HG03457 (cell line): ENCODE data around the gene TRAPPC3.
"Not testable (repeated sequence)": the region's sequence is repeated elsewhere in the genome, so short reads cannot be mapped to it uniquely, and the experiment has no call there.

Source experiments
- ATAC-seq: cut with Tn5 transposase; IDR thresholded peaks from one replicate; pipeline ENCODE4 v1.9.1; 2021; ENCODE audit warnings: moderate number of reproducible peaks; ENCODE audit not compliant: unreplicated experiment

Gene TRAPPC3

DNA sequence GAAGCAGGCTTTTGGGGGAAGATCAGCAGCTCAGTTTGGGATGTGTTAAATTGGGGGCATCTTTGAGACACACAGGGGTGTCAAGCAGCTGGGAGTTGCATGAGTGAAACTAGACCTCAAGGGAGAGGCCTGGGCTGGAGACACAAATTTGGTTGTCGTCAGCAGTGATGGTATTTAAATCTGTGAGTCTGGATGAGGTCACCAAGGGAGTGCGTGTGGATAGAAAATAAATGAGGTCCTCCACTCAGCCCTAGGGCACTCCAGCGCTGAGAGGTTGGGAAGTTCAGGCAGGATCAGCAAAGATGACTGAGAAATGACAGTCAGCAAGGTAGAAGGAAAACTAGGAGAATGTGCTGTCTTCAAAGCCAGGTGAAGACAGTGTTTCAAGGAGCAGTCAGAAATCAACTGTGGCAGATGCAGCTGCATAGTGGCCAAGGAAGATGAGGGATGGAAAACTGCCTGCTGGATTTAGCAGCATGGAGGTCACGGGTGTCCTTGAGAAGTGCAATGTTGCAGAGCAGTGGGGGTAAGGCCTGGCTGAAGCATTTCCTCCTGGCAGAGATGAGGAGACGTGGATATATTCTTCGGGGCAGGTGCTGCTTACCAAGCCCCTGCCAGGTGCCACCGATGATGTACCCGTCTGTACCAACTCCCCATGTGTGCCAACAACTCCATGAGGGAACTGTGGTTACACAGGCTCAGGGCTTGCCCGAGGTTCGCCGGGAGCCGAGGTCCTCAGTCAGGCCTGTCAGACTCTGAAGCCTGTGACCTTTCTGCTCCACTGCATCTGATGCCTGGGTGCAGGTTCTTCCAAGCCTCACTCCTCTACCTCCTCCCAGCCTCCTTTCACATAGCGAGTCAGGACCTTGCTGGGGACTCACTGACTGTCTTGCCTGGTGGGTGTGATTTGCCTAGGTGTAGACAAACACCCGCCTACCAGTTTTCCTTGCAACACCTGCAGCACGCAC lies 17.9 kb upstream of the TRAPPC3 start:
- no peak for ATAC-seq

DNA sequence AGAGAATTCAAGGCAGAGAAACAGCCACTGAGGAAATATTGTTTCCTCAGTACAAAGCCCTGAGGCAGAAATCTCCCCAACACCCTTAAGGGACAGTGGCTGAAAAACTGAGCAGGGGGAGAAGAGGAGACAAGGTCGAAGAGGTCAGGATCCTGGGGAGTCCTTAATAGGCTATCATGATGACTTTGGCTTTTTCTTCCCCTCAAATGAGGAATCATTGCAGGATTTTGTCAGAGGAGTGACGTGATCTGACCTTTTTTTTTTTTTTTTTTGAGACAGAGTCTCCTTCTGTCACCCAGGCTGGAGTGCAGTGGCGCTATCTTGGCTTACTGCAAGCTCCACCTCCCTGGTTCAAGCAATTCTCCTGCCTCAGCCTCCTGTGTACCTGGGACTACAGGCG lies 16.9 kb upstream of the TRAPPC3 start:
- no peak for ATAC-seq

DNA sequence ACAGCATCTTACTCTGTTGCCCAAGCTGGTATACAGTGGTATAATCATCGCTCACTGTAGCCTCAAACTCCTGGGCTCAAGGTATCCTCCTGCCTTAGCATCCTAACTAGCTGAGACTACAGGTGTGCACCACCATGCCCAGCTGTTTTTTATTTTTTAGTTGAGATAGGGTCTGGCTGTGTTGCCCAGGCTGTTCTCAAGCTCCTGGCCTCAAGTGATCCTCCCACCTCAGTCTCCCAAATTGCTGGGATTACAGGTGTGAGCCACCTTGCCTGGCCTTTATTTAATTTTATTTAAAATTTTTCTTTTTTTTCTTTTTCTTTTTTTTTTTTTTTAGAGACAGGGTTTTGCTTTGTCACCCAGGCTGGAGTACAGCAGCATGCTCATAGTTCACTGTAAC lies 15.9 kb upstream of the TRAPPC3 start:
- ATAC-seq, result no peak

DNA sequence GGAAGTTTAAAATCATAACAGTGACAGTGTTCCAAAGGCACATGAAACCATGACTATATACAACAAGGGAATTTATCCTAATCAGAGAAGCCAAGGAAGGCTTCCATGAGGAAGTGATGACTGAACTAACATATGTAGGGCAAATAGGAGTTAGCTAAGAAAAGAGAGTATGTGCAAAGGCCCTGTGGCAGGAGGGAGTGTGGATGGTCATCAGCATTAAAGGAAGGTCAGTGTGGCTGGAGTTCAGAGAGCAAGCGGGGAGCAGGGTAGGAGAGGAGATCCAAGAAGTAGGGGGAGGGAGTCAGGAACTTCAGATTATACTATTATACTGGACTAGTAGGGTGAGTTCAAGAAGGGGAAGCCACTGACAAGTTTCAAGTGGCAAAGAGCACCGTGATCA lies 15.1 kb upstream of the TRAPPC3 start:
- ATAC-seq, result no peak

DNA sequence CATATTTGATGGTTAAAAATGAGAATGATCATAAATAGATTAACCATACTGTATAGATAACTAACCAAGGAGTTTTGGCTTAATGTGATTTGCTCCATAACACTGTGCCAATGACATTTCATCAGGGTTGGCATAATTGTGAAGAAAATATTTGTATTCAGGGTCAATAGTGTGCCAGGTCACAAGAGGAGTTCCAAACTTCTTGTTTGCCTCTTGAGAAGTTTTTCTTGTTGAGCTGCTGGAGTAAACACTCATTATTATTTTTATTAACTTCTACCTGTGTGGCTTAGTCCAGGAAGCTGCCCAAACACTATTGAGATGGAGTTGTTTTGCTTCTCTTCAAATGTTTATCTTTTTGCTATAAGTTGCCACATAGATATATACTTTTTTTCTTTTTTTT lies 14.1 kb upstream of the TRAPPC3 start:
- ATAC-seq, result no peak

DNA sequence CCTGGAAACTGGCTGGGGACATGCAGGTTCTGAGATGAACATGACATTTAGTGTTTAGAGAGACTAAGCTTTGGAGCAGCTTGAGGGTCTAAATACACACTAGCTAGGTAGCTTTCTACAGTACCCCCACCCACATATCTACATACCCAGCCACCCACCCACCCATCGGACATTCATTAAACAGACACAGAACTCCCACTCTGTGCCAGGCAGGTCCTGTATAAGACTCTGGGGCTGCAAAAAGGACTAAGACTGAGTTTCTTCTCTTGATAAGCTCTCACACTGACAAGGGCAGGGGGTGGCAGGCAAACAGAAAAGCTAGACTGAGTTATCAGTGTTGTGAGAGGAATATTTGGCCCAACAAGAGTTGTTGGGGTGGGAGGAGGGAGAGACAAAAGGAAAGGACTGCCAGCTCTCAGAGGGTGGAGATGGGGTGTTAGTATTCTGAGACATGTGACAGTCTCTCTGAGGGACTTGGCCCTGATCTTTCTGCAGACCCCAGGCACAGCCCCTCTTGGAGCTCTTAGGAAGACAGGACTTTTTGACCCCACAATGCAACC lies 13.5 kb upstream of the TRAPPC3 start:
- ATAC-seq, result no peak

DNA sequence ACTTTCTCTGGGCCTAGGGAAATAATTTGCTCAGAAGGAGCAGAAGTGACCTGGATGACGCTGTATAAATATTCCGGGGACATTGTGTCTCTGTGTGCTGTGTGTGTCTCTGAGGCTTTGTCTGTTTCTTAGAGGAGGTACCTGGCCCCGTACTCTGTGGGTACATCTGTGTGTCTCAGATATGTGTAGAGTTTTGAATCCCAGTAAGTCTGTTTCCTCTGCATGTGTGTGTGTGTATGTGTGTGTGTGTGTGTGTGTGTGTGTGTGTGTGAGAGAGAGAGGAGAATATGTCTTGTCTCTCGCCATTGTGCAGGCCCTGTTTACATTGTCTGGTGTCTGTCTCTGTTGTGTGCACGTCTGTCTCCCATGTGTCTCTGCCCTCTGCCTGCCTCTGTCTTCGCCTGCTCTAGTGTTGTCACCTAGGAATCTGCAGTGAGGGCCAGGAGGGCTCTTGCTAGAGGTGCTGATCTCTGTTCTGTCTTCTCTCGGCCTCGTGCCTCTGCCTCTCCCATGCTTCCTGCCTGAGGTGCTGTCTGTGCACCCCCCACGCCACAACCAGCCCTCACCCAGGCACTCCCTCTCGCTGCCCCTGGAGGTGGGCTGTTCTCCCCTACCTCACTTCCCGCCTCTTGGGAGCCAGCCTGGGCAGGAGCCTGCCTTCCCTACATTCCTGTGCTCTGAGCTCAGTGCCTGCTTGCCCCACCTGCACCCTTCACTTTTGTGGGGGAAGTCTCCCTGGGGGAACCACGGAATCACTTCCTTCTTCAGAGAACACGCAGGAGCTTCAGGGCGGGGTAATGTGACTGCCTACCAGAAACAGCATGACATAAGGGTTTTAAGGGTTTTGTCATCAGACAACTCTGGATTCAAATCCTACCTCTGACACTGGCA lies 12.6 kb upstream of the TRAPPC3 start:
- no peak for ATAC-seq

DNA sequence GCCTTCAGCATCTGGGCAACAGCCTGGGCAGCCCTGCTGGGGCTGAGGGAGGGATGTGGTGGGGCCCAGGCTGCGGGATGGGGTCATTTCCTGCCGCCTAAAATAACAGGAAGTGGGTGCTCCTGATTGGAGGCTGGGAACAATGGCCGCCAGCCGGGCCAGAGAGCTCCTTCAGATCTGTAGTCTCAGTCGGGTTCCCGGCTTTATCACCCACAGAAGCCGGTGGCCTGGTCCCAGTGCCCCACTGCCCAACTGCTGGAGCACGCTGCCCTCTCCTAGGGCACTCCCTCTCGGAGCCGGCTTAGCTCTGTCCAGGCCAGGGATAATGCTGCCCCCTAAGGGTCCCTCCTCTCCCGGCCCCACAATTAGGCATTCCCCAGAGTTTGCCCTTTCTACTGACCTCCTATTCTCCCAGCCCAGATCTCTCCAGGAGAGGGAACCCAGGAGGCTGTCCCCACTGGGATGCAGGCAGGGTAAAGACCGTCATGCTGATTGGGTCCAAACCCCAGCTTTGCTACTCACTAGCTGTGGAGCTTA lies 11.7 kb upstream of the TRAPPC3 start:
- no peak for ATAC-seq

DNA sequence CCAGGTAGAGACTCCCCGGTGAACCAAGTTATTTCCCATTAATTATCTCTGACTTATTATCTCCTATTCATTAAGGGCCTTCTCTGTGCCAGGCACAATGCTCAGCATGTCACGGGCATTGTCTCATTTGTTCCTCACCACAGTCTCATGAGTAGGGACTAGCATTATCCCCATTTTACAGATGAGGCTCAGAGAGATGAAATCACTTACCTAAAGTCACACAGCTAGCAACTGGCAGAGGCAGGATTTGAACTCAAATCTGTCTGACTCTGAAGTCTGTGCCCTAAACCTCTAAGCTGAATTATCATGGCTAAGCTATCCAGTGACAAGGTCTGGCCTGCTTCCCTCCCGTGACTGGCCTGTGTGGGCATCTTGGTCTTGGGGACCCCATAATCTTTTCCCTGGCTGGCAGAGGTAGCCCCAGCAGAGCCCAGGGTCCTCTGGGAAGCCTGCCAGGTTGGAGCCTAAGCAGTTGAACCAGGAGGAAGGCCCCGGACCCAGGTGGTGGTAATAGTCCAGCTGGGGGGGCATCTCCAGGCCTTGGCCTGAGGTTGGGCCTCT lies 11.2 kb upstream of the TRAPPC3 start:
- no peak for ATAC-seq

DNA sequence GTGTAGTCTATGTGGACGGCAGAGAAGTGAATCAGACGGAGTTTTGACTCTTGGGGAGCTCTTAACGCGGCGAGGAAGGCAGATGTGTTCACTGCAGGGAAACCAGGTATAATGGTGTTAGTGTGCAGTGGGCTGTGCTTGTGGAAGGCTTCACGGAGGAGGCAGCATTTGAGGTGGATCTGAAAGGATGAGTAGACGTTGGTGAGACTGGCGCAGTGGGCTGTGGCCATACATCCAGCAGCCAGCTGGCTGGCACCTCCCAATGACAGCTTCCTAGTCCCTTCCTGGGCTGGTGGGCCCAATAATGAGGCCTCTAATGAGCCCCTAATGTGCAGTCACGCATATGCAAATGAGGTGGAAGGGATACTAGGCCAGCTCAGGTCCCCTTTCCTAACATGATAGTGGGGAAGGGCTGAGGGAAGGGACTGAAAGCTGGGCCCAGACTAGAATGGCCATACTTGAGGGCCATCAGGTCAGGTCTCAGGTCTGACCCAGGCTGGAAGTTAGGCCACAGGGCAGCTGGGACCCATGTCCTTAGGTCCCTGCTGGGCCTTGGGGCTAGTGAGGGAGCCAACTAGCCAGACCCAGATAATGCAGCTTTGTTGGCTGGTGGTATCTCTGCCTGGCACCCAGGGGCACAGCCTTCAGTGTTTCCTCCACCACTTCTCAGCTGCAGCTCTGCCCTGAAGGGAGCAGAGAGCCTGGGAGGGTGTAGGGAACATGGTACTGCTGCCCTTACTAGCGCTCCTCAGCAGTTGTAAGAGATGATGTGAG lies 10.5 kb upstream of the TRAPPC3 start:
- no peak for ATAC-seq

DNA sequence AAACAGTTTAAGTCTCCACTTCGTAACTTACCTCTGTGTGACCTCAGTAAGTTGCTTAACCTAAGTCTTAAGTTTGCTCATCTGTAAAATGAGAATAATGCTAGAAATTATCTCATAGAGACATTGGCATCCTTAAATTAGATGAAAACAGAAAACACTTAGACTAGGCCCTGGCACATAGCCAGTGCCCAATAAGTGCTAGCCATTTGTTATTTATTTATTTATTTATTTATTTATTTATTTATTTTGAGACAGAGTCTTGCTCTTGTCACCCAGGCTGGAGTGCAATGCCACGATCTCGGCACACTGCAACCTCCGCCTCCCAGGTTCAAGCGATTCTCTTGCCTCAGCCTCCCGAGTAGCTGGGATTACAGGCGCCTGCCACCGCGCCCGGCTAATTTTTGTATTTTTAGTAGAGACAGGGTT lies 9.6 kb upstream of the TRAPPC3 start:
- ATAC-seq, result not testable (repeated sequence)

DNA sequence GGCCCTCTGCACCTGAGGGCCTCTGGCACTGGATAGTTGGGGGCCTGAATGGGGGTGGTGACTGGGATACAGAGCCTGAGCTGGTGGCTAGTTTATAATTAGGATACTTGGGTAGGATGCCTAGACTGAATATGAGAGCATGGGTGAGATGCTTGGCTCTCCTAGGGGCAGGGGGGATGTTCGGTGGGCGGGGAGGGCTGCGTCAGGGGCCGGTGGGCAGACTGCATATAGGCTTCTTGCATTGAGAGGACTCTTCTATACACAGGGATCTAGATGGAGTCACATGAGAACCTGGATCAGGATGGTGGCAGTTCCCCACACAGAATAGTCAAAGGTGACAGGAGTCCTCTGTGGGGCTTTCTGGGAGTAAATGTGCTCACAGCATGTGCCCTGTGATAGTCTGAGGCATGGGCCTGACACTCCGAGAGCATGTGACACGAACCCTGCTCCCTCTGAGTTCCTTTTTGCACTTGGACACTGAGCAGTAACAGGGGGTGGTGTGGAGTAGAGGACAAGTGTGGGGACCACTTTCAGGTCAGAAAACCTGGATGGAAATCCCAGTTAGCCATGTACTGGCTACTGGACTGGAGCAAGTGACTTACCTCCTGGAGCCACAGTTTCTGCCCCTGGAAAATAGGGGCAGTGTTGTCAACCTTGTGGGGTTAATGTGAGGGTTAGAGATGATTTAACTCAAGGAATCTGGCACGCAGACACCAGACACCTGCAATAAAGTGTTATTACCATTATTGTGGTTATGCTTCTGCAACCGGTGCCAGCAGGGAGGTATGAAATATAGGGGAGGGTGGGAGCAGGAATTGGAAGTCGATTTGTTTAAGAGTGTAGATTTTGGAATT lies 8.9 kb upstream of the TRAPPC3 start:
- no peak for ATAC-seq

DNA sequence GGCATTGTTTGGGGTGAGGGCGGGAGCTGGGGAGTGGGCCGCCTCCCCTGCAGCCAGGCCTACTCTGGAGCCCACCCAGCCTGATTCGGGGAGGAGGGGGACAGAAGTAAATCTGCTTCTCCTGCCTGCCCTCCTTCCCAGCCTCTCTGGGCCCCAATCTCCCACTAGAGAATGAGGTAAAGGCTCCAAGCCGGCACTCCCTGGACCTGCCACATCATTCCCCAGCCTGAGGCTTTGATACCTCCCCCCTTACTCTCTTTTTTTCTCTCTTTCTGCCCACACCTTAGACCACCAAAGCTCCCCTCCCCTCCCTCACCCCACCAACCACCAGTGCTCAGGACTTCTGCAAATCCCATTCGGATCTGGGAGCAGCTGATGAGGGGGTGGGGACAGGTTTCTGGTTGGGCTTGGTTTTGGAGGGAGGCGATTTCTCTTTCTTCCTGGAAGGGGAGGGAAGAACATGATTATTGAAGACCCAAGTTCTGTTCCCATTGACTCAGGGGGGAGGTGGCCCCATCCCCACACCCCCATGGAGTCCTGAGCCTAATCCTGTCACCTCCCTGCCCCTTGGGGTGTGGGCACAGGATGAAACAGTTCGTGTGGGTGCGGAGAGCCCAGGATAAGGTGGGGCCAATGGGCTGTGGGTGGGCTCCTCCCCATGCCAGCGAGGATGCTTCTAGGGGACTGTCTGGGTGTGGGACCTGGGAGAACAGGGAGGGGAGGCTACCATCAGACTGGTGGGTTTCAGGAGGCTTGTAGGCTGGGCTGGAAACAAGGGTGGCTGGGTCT lies 8.0 kb upstream of the TRAPPC3 start:
- ATAC-seq, result no peak

DNA sequence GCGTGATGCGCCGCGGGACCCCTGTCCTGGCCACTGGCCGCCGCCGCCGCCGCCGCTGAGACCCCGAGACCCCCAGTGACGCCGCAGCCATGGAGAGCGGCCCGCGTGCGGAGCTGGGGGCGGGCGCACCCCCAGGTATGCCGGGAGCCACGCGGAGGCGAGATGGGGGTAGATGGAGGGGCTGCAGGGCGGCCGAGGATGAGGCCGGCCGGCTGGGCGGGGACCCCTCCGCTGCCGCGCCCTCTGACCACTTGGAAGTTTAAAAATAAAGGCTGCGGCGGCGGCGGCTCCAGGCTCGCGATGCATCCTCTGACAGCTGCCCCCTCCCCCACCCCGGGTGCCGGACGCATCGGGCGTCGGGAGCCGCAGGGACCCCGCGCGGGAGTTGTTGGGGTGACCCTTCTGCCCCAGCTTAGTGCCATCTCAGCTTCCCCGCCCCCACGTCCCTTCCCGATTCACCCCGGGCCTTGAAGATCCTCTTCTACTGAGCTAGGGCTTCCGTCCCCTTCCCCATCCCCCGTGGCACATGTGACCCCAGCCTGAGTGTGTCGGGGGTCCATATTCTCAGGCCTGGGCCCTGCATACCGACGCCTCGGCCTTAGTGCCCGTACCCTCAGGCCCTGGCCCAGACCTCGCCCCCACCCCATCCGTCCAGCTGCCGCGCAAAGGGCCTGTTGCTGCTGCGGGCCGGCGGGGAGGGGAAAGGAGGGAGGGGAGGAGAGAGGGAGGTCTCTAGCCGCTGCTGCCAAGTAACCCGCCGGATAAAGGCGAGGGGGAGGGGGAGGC lies 7.2 kb upstream of the TRAPPC3 start:
- ATAC-seq, result no peak

DNA sequence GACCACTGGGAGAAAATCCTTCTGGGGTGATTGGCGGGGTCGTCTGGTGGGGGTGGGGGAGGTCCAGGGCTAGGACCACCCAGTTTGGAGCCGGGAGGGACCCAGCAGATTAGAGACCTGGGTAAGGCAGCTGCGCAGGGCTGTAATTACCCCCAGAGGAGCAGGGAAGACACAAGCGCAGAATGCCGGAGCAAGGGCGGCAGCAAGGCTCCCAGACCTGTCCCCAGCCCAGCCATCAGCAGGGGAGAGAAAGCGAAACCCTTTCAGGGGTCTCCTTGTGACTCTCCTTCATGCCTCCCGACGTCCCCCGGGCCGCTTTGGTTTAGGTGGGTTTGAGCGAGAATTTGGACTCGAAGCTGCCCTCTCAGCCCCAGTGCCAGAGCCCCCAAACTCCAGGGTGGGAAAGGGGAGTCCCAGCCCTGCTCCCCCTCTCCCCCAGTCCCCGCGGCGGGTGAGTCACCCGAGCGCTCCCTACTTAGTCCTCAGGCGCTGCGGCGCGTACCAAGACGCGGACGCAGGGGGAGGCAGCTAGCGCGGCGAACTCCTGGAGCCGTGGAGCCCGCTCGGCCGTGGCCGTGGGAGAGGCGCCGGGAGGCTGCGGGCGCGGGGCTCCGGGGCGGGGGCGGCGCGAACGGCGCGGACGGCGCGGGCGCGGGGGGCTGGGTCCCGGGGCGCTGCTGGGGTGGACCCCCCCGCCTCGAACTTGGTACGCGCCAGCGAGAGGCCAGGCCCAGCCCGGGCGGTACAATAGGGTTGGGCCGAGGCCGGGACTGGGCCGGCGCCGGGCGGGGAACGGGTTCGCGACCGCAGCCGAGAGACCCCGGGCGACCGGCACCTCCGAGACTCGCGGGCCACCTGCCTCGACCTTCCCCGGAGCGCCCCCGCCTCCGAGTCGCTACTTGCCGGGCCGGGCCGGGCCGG lies 6.4 kb upstream of the TRAPPC3 start, which contains the start of gene MAP7D1:
Gene MAP7D1 (plus strand): TSS at position 753 of the 921 bp plus-strand sequence. CDS start 258 bp downstream, outside the sequence.
- peak; percentile 36 for ATAC-seq

DNA sequence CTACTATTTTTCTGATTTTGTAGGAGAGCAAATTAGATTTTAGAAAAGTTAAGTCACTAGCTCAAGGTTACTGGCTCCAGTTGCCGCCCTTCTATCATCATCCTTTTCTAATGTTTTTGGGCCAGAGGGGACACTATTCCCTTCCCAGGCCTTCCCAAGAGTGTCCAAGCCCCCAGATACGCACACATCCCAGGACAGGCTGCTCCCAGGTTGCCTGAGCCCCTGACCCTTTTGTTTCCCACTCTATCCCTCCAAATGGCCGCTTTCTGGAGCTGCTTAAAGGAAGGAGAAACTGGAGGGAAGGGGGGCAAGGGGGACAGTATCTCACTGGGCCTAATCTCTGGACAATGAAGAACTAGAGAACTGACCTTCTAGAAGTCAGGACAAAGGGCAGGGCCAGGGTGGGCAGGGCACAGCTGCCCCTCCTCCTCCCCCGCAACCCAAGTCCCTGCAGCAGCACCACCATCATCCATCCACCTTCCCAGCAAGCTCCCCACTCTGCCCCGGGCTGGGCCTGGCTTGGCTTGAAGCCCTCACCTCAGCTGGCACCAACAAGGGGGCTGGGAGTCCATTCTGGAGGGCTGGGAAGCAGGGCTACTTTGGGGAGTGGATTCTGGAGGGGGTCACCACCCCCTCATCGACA lies 5.6 kb upstream of the TRAPPC3 start:
- ATAC-seq, result no peak
